Gastroesophageal sphincter (tissue), 4 donors: Measurements from ENCODE around the gene RECK. TPM values are rescaled to one million over a fixed set of nuclear protein-coding genes. Genes with fewer than 3 reads are reported as not detected.

Experiments
- ATAC-seq: fragments of 150-250 bp; one replicate; pipeline ENCODE4 v1.9.1; 2016; ENCODE audit warnings: mild to moderate bottlenecking, moderate library complexity
- H3K27ac ChIP-seq, 4 donors: fragments of 200-600 bp; sonication (generic) in 3 of 4; 1 replicate in 3 of 4; 2 replicates in 1 of 4; pipeline ENCODE4 v1.5.1; 2016 to 2019
- H3K27me3 ChIP-seq: fragments of 200-600 bp; sonication (generic); one replicate; pipeline ENCODE4 v1.5.1; 2019
- H3K36me3 ChIP-seq, 2 donors: fragments of 200-600 bp; sonication (generic); one replicate each; pipeline ENCODE4 v1.5.1; 2019; ENCODE audit warnings: control low read depth in 1 of 2
- H3K4me1 ChIP-seq, 3 donors: fragments of 200-600 bp; sonication (generic); 1 replicate in 2 of 3; 2 replicates in 1 of 3; pipeline ENCODE4 v1.5.1; 2016 to 2019; ENCODE audit warnings: control low read depth in 2 of 3
- H3K4me3 ChIP-seq, 2 donors: fragments of 200-600 bp; sonication (generic); one replicate each; pipeline ENCODE4 v1.5.1; 2019; ENCODE audit warnings: mild to moderate bottlenecking in 1 of 2, moderate library complexity in 1 of 2
- H3K9me3 ChIP-seq, 3 donors: fragments of 200-600 bp; sonication (generic); one replicate each; pipeline ENCODE4 v1.5.1; 2017 to 2019; ENCODE audit warnings: control low read depth in 2 of 3
- CTCF ChIP-seq, 4 experiments: fragments of 200-600 bp in 2 of 4; fragments of 450-650 bp in 2 of 4; sonication (generic) in 1 of 4; IDR thresholded peaks; one replicate each; pipeline ENCODE4 v1.5.1; 2017 to 2019; ENCODE audit warnings: antibody characterized with exemption in 4 of 4, mild to moderate bottlenecking in 2 of 4, moderate library complexity in 2 of 4
- EP300 ChIP-seq: sonication (generic); formaldehyde crosslinking; IDR thresholded peaks from one replicate; pipeline ENCODE4 v1.6.1; 2017; ENCODE audit warnings: antibody characterized with exemption, mild to moderate bottlenecking
- POLR2A ChIP-seq, 2 donors: fragments of 450-650 bp; IDR thresholded peaks; one replicate each; pipeline ENCODE4 v1.6.1; 2017; ENCODE audit warnings: antibody characterized with exemption in 2 of 2, mild to moderate bottlenecking in 2 of 2, moderate library complexity in 1 of 2
- POLR2AphosphoS5 ChIP-seq: sonication (generic); formaldehyde crosslinking; IDR thresholded peaks from one replicate; pipeline ENCODE4 v1.6.1; 2017; ENCODE audit warnings: antibody characterized with exemption
- WGBS, 2 donors: methylation state at CpG; one replicate each; pipeline ENCODE4 v1.1.5; 2018; ENCODE audit warnings: low coverage in 1 of 2; 5-methylcytosine and 5-hydroxymethylcytosine counted together
- total RNA-seq, 4 donors: library from RNA; depleted of rRNA; stranded (reverse); fragments of >200 nt; gene quantifications; one replicate each; pipeline ENCODE4 v1.1.0, GENCODE V29; 2016

Gene RECK
- total RNA-seq, 4 donors from 2014 or later = 12.6 to 29.5 (median 18.6) TPM

GRCh38 chr9:36109071-36109470 lies 72.4 kb downstream of the RECK start:
- TF ChIP-seq EP300 = no peak
- TF ChIP-seq POLR2AphosphoS5 = no peak
- no peak for TF ChIP-seq POLR2A (IDR thresholded peaks at IDR 0.05)
- TF ChIP-seq CTCF (IDR thresholded peaks at IDR 0.05) = no peak
- Histone ChIP-seq H3K4me3 (no peak overlapping the region), H3K27me3 (no peaks in the 10 kb centered on the region), H3K27ac (no peak overlapping the region), H3K4me1 (no peaks in the 10 kb centered on the region), H3K9me3 (no peaks in the 10 kb centered on the region), H3K36me3 (peaks cover 0 to 54% of the 10 kb centered on the region in 2 donors)
- no peak for ATAC-seq
- 36 to 48% methylated on average over 2 of the region's 2 CpGs for WGBS, 2 donors

GRCh38 chr9:36110434-36110833 lies 73.7 kb downstream of the RECK start:
- peaks cover 0 to 54% of the 10 kb centered on the region in 2 donors for H3K36me3 ChIP-seq
- H3K9me3 ChIP-seq = no peaks in the 10 kb centered on the region
- no peaks in the 10 kb centered on the region for H3K27me3 ChIP-seq
- no peak overlapping the region for H3K27ac ChIP-seq
- no peaks in the 10 kb centered on the region for H3K4me1 ChIP-seq
- ATAC-seq = no peak
- TF ChIP-seq POLR2AphosphoS5 = no peak
- TF ChIP-seq EP300 = no peak
- no peak for TF ChIP-seq POLR2A (IDR thresholded peaks at IDR 0.05)
- TF ChIP-seq CTCF (IDR thresholded peaks at IDR 0.05) = no peak
- no peak overlapping the region for H3K4me3 ChIP-seq
- WGBS, 2 donors = 73 to 100% methylated on average over 1 to 2 of the region's 2 CpGs

- 86 to 100% methylated on average over 2 to 3 of the region's 3 CpGs for WGBS, 2 donors
- Histone ChIP-seq H3K4me3 (no peak overlapping the region), H3K27ac (no peak overlapping the region), H3K9me3 (no peaks in the 10 kb centered on the region), H3K4me1 (no peaks in the 10 kb centered on the region), H3K27me3 (no peaks in the 10 kb centered on the region), H3K36me3 (peaks cover 0 to 65% of the 10 kb centered on the region in 2 donors)
- ATAC-seq = no peak
- TF ChIP-seq POLR2A (IDR thresholded peaks at IDR 0.05) (no peak), POLR2AphosphoS5 (no peak), CTCF (IDR thresholded peaks at IDR 0.05) (no peak), EP300 (no peak)
These were observed 75.8 kb downstream of the RECK start for GRCh38 chr9:36112516-36112915.

GRCh38 chr9:36113999-36114398 lies 77.3 kb downstream of the RECK start:
- no peak for TF ChIP-seq CTCF (IDR thresholded peaks at IDR 0.05)
- TF ChIP-seq POLR2A (IDR thresholded peaks at IDR 0.05) = no peak
- TF ChIP-seq EP300 = no peak
- no peak for TF ChIP-seq POLR2AphosphoS5

GRCh38 chr9:36116593-36116992 lies 79.9 kb downstream of the RECK start:
- TF ChIP-seq CTCF (IDR thresholded peaks at IDR 0.05) = no peak
- TF ChIP-seq POLR2A (IDR thresholded peaks at IDR 0.05) = no peak
- TF ChIP-seq POLR2AphosphoS5 = no peak
- no peak for TF ChIP-seq EP300
- peaks cover 0 to 66% of the 10 kb centered on the region in 2 donors for H3K36me3 ChIP-seq

More at GRCh38 chr9:36113999-36114398, 77.3 kb downstream of the RECK start:
- no peaks in the 10 kb centered on the region for H3K9me3 ChIP-seq
- no peak overlapping the region for H3K27ac ChIP-seq
- 58% methylated on average over 2 of the region's 2 CpGs for whole genome bisulfite sequencing, 2 donors
- peaks cover 0 to 66% of the 10 kb centered on the region in 2 donors for H3K36me3 ChIP-seq
- no peak overlapping the region for H3K4me3 ChIP-seq
- ATAC-seq = no peak
- H3K27me3 ChIP-seq = no peaks in the 10 kb centered on the region
- no peaks in the 10 kb centered on the region for H3K4me1 ChIP-seq

More at GRCh38 chr9:36116593-36116992, 79.9 kb downstream of the RECK start:
- WGBS, 2 donors = 81 to 83% methylated on average over 1 to 3 of the region's 3 CpGs
- H3K9me3 ChIP-seq = no peaks in the 10 kb centered on the region
- ATAC-seq = no peak
- no peak overlapping the region for H3K4me3 ChIP-seq
- H3K27me3 ChIP-seq = no peaks in the 10 kb centered on the region
- H3K27ac ChIP-seq = no peak overlapping the region
- no peaks in the 10 kb centered on the region for H3K4me1 ChIP-seq
